Adrenal gland (tissue), 5 donors: ENCODE measurements around the gene MS4A3.

Experiments
- CTCF ChIP-seq, 6 experiments: fragments of 450-650 bp in 4 of 6; fragments of 200-600 bp in 2 of 6; sonication (generic) in 1 of 6; IDR thresholded peaks; 1 replicate in 5 of 6; 2 replicates in 1 of 6; pipeline versions ENCODE4 v1.5.1 to v1.8.0; 2016 to 2021; ENCODE audit warnings: antibody characterized with exemption in 6 of 6, mild to moderate bottlenecking in 2 of 6, moderate library complexity in 1 of 6
- POLR2A ChIP-seq, 2 donors: fragments of 450-650 bp; IDR thresholded peaks; one replicate each; pipeline ENCODE4 v1.6.1; 2017; ENCODE audit warnings: antibody characterized with exemption in 2 of 2, mild to moderate bottlenecking in 2 of 2, moderate library complexity in 1 of 2
- donor health status: DM: no; HTN: no; CAD: no.

DNA sequence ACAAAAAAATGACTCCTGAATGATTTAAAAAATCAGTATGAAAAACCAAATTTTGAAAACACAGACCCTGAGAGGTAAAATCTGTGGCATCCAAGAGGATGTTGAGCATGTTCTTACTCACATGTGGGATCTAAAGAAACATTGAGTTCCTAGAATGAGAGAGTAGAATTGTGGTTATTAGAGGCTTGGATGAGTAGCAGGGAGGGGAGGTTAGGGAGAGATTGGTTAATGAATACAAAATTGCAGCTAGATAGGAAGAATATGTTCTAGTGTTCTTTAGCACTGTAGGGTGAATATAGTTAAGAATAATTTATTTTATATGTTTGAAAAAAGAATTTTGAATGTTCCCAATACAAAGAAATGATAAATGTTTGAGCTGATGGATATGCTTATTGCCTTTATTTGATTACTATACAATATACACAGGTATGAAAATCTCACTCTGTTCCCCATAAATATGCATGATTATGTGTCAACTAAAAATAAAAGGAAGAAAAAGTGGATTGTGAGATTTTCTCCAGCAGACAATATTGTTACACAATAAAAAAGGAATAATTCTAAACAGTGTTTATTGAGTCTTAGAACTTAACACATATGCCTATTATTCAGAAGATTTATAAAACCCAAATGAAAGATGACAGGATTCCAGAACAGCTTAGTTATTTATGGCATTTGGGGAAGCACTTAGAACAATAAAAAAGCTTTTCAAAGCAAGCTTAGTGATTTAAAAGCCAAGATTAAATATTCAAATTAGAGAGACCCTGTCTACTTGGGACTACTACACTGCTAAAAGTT, 60.7 kb downstream of the MS4A3 start:
- no peak for TF ChIP-seq CTCF (IDR thresholded peaks at IDR 0.05)
- no peak for TF ChIP-seq POLR2A (IDR thresholded peaks at IDR 0.05)
